ENCODE data around the gene KSR1.

GRCh38 chr17:27578718-27579085, 122.5 kb downstream of the KSR1 start:
- no peak for TF ChIP-seq POLR2AphosphoS5 (IDR thresholded peaks at IDR 0.05; ENCODE audit: low read depth, low read length)
- TF ChIP-seq TAF1 (IDR thresholded peaks at IDR 0.05; ENCODE audit: borderline replicate concordance, low read depth, low read length) = no peak
- TF ChIP-seq POLR2A (IDR thresholded peaks at IDR 0.05; ENCODE audit: low read depth, low read length) = no peak
